Measurements from ENCODE around the gene INHBC. TPM values are rescaled to one million over a fixed set of nuclear protein-coding genes. Genes with fewer than 3 reads are reported as not detected.

Gene INHBC
- total RNA-seq, 4 donors from 2014 or later: not detected

DNA sequence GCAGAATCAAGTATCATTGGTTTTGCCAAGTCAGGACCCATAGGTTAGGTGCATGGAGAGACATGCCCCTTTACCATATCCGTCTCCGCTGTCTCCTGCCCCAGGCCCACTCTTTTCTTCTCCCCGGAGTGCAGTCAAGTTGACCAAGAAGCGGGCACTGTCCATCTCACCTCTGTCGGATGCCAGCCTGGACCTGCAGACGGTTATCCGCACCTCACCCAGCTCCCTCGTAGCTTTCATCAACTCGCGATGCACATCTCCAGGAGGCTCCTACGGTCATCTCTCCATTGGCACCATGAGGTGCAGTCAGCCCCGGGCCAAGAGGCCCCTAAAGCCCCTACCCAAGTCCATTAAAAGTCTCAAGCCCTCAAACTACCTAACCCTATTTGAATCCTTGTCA lies 30.0 kb downstream of the INHBC start:
- H3K27ac ChIP-seq: no peak overlapping the region
- DNase-seq: no peak
- H3K4me1 ChIP-seq: peaks cover 8 to 30% (median 15%) of the 10 kb centered on the region in 4 donors
- no peak overlapping the region for H3K4me3 ChIP-seq
- TF ChIP-seq, protein P1, sequence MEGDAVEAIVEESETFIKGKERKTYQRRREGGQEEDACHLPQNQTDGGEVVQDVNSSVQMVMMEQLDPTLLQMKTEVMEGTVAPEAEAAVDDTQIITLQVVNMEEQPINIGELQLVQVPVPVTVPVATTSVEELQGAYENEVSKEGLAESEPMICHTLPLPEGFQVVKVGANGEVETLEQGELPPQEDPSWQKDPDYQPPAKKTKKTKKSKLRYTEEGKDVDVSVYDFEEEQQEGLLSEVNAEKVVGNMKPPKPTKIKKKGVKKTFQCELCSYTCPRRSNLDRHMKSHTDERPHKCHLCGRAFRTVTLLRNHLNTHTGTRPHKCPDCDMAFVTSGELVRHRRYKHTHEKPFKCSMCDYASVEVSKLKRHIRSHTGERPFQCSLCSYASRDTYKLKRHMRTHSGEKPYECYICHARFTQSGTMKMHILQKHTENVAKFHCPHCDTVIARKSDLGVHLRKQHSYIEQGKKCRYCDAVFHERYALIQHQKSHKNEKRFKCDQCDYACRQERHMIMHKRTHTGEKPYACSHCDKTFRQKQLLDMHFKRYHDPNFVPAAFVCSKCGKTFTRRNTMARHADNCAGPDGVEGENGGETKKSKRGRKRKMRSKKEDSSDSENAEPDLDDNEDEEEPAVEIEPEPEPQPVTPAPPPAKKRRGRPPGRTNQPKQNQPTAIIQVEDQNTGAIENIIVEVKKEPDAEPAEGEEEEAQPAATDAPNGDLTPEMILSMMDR (IDR thresholded peaks at IDR 0.05): no peak
- TF ChIP-seq POLR2A (IDR thresholded peaks at IDR 0.05): no peak
- H3K36me3 ChIP-seq: no peaks in the 10 kb centered on the region
- no peaks in the 10 kb centered on the region for H3K27me3 ChIP-seq
- no peaks in the 10 kb centered on the region for H3K9me3 ChIP-seq

DNA sequence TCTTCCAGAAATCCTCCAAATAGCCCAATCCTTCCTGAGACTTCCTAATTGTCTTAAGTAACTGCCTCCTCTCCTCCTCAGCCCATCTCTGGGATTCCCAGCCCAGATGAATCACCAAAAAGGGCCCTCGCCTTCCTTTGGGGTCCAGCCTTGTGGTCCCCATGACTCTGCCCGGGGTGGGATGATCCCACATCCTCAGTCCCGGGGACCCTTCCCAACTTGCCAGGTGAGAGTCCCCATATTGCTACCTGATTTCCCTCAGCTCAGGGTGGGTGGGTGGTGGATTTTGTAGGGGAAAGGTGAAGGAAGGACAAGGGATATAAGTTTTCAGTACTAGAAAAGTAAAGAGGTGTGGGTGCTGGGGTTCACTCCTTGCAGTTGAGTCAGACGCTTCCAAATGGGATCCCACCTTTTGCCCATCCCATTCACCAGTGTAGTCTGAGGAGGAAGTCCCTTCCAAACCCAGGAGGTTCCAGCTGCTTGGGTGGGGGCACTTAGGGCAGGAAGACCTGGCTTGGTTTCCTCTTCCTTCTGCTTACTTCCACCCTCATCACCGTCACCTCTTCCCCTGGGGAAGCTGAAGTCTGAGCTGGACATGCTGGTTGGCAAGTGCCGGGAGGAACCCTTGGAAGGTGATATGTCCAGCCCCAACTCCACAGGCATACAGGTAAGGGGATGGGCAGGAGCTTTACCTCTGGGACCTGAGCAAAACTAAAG lies 30.6 kb downstream of the INHBC start:
- H3K9me3 ChIP-seq: no peaks in the 10 kb centered on the region
- no peak for DNase-seq
- TF ChIP-seq, protein P1 (IDR thresholded peaks at IDR 0.05): no peak
- TF ChIP-seq POLR2A (IDR thresholded peaks at IDR 0.05): no peak
- no peaks in the 10 kb centered on the region for H3K36me3 ChIP-seq
- H3K4me3 ChIP-seq: no peak overlapping the region
- peaks cover 8 to 26% (median 15%) of the 10 kb centered on the region in 4 donors for H3K4me1 ChIP-seq
- H3K27me3 ChIP-seq: no peaks in the 10 kb centered on the region
- H3K27ac ChIP-seq: no peak overlapping the region

DNA sequence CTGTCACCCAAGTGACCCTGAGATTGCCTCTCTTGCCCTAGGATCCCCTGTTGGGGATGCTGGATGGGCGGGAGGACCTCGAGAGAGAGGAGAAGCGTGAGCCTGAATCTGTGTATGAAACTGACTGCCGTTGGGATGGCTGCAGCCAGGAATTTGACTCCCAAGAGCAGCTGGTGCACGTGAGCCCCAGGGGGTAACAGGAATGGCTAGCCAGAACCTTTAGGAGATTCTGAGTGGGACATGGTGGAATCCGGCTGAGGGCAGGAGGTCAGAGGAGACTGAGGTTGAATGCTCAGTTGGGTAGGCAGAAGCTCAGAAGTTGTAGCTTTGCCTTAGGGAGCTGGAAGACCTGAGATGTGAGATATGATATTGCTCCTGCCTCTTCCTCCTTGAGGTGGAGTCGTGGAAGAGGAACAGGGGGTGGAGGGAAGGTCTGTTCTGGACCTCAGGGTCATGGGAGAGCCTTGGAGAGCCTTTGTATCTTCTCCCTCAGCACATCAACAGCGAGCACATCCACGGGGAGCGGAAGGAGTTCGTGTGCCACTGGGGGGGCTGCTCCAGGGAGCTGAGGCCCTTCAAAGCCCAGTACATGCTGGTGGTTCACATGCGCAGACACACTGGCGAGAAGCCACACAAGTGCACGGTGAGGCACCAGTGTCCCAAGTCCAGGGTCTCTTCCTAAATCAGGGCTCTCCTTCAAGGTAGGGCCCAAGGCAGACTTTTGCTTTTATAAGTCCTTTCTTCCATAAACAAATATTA lies 31.3 kb downstream of the INHBC start:
- Histone ChIP-seq H3K4me1 (peaks cover 3 to 25% (median 9%) of the 10 kb centered on the region in 4 donors), H3K27me3 (no peaks in the 10 kb centered on the region), H3K27ac (no peak overlapping the region), H3K9me3 (no peaks in the 10 kb centered on the region), H3K36me3 (no peaks in the 10 kb centered on the region), H3K4me3 (no peak overlapping the region)
- DNase-seq: no peak
- no peak for TF ChIP-seq POLR2A (IDR thresholded peaks at IDR 0.05)
- TF ChIP-seq, protein P1 (IDR thresholded peaks at IDR 0.05): no peak

DNA sequence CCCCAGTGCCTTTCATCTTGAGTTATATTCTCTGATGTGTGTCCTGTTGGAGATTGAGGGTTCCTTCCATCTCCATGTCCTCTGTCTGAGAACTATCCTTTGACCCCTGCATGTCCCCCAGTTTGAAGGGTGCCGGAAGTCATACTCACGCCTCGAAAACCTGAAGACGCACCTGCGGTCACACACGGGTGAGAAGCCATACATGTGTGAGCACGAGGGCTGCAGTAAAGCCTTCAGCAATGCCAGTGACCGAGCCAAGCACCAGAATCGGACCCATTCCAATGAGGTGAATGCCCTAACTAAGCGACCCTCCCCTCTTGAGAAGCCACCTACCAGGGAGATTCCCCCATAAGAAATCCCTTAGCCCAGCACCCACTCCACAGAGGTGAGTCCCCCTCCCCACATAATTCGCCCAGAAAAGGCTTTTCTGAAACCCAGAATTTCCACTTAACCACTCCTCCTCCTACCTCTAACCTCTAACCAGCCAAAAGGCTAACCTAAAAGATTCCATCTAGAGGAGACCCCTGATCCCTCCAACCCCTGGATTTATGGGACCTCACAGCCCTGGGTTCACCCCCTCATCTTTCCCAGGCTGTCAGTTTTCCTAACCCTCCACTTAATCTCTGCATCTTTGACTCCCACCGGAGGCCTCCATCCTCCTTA lies 32.8 kb downstream of the INHBC start:
- no peak overlapping the region for H3K4me3 ChIP-seq
- no peak for DNase-seq
- H3K27ac ChIP-seq: no peak overlapping the region
- H3K9me3 ChIP-seq: no peaks in the 10 kb centered on the region
- peaks cover 0 to 23% (median 2%) of the 10 kb centered on the region in 4 donors for H3K4me1 ChIP-seq
- H3K36me3 ChIP-seq: peaks cover 0 to 4% (median 0%) of the 10 kb centered on the region in 3 donors
- no peaks in the 10 kb centered on the region for H3K27me3 ChIP-seq
- TF ChIP-seq, protein P1 (IDR thresholded peaks at IDR 0.05): no peak
- no peak for TF ChIP-seq POLR2A (IDR thresholded peaks at IDR 0.05)

DNA sequence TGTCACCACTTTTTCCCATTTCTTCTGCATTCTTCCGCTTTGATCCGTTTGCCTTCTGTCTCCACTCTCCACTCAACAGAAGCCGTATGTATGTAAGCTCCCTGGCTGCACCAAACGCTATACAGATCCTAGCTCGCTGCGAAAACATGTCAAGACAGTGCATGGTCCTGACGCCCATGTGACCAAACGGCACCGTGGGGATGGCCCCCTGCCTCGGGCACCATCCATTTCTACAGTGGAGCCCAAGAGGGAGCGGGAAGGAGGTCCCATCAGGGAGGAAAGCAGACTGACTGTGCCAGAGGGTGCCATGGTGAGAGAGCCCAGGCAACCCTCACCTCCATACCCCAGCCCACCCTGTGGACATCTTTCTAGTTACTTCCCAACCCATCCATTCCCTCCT lies 33.3 kb downstream of the INHBC start:
- no peak overlapping the region for H3K27ac ChIP-seq
- H3K27me3 ChIP-seq: no peaks in the 10 kb centered on the region
- H3K9me3 ChIP-seq: no peaks in the 10 kb centered on the region
- no peak for DNase-seq
- no peak overlapping the region for H3K4me3 ChIP-seq
- H3K4me1 ChIP-seq: peaks cover 0 to 18% (median 2%) of the 10 kb centered on the region in 4 donors
- no peak for TF ChIP-seq POLR2A (IDR thresholded peaks at IDR 0.05)
- TF ChIP-seq, protein P1 (IDR thresholded peaks at IDR 0.05): no peak
- peaks cover 0 to 4% (median 0%) of the 10 kb centered on the region in 3 donors for H3K36me3 ChIP-seq
